ENCODE data around the gene DICER1. TPM values are rescaled to one million over a fixed set of nuclear protein-coding genes. Genes with fewer than 3 reads are reported as not detected.

DICER1 gene
- total RNA-seq, 1 donor from 2014 or later = 69.6 TPM

GRCh38 chr14:95052016-95052585 lies 105.2 kb downstream of the DICER1 start:
- Mint-ChIP-seq H3K36me3 (ENCODE audit: low read depth) (no peaks in the 10 kb centered on the region), H3K27me3 (peaks cover 4% of the 10 kb centered on the region), H3K27ac (no peak overlapping the region), H3K9me3 (no peaks in the 10 kb centered on the region), H3K4me3 (no peak overlapping the region), H3K4me1 (no peaks in the 10 kb centered on the region)
- CTCF ChIA-PET = no interaction called here
- no peak for DNase-seq
- intact Hi-C loops (cut with micrococcal nuclease) = no loop called here
- TF ChIP-seq, protein P1, sequence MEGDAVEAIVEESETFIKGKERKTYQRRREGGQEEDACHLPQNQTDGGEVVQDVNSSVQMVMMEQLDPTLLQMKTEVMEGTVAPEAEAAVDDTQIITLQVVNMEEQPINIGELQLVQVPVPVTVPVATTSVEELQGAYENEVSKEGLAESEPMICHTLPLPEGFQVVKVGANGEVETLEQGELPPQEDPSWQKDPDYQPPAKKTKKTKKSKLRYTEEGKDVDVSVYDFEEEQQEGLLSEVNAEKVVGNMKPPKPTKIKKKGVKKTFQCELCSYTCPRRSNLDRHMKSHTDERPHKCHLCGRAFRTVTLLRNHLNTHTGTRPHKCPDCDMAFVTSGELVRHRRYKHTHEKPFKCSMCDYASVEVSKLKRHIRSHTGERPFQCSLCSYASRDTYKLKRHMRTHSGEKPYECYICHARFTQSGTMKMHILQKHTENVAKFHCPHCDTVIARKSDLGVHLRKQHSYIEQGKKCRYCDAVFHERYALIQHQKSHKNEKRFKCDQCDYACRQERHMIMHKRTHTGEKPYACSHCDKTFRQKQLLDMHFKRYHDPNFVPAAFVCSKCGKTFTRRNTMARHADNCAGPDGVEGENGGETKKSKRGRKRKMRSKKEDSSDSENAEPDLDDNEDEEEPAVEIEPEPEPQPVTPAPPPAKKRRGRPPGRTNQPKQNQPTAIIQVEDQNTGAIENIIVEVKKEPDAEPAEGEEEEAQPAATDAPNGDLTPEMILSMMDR (IDR thresholded peaks at IDR 0.05) = no peak
- POLR2A ChIA-PET = no interaction called here
- ATAC-seq (ENCODE audit: low read depth) = no peak

DNA sequence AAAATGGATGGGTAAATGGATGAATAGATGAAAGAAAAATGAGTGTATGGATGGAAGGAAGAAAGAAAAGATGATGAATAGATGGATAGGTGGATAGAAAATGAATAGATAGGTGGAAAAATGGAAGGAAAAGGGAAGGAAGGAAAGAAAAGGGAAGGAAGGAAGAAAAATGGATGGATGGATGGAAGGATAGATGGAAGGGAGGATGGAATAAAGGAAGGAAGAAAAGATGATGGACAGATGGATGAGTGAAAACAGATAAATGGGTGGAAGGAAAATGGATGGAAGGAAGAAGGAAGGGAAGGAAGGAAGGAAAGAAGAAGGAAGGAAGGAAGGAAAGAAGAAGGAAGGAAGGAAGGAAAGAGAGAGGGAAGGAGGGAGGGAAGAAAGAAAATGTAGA lies 107.4 kb downstream of the DICER1 start:
- DNase-seq = no peak
- H3K4me3 Mint-ChIP-seq = no peak overlapping the region
- intact Hi-C loops (cut with micrococcal nuclease) = no loop called here
- no peak overlapping the region for H3K27ac Mint-ChIP-seq
- H3K9me3 Mint-ChIP-seq = no peaks in the 10 kb centered on the region
- no peaks in the 10 kb centered on the region for H3K36me3 Mint-ChIP-seq (ENCODE audit: low read depth)
- TF ChIP-seq, protein P1 (IDR thresholded peaks at IDR 0.05) = no peak
- peaks cover 7% of the 10 kb centered on the region for H3K27me3 Mint-ChIP-seq
- CTCF ChIA-PET = no interaction called here
- ATAC-seq (ENCODE audit: low read depth) = no peak
- H3K4me1 Mint-ChIP-seq = no peaks in the 10 kb centered on the region
- POLR2A ChIA-PET = no interaction called here

- no peak overlapping the region for H3K4me3 Mint-ChIP-seq
- intact Hi-C loops (cut with micrococcal nuclease) = no loop called here
- ChIA-PET POLR2A (no interaction called here), CTCF (no interaction called here)
- H3K9me3 Mint-ChIP-seq = no peaks in the 10 kb centered on the region
- ATAC-seq (ENCODE audit: low read depth) (no peak), DNase-seq (no peak)
- no peaks in the 10 kb centered on the region for H3K4me1 Mint-ChIP-seq
- no peak overlapping the region for H3K27ac Mint-ChIP-seq
- TF ChIP-seq, protein P1 (IDR thresholded peaks at IDR 0.05) = no peak
- H3K27me3 Mint-ChIP-seq = peaks cover 13% of the 10 kb centered on the region
- no peaks in the 10 kb centered on the region for H3K36me3 Mint-ChIP-seq (ENCODE audit: low read depth)
Observed at GRCh38 chr14:95048771-95049312, 108.5 kb downstream of the DICER1 start.

GRCh38 chr14:95047754-95048153 lies 109.6 kb downstream of the DICER1 start:
- intact Hi-C loops (cut with micrococcal nuclease) = no loop called here
- ChIA-PET POLR2A (no interaction called here), CTCF (no interaction called here)
- TF ChIP-seq, protein P1 (IDR thresholded peaks at IDR 0.05) = no peak
- Mint-ChIP-seq H3K36me3 (ENCODE audit: low read depth) (no peaks in the 10 kb centered on the region), H3K4me3 (no peak overlapping the region), H3K27me3 (peaks cover 16% of the 10 kb centered on the region), H3K4me1 (no peaks in the 10 kb centered on the region), H3K9me3 (no peaks in the 10 kb centered on the region), H3K27ac (no peak overlapping the region)
- DNase-seq (no peak), ATAC-seq (ENCODE audit: low read depth) (no peak)

DNA sequence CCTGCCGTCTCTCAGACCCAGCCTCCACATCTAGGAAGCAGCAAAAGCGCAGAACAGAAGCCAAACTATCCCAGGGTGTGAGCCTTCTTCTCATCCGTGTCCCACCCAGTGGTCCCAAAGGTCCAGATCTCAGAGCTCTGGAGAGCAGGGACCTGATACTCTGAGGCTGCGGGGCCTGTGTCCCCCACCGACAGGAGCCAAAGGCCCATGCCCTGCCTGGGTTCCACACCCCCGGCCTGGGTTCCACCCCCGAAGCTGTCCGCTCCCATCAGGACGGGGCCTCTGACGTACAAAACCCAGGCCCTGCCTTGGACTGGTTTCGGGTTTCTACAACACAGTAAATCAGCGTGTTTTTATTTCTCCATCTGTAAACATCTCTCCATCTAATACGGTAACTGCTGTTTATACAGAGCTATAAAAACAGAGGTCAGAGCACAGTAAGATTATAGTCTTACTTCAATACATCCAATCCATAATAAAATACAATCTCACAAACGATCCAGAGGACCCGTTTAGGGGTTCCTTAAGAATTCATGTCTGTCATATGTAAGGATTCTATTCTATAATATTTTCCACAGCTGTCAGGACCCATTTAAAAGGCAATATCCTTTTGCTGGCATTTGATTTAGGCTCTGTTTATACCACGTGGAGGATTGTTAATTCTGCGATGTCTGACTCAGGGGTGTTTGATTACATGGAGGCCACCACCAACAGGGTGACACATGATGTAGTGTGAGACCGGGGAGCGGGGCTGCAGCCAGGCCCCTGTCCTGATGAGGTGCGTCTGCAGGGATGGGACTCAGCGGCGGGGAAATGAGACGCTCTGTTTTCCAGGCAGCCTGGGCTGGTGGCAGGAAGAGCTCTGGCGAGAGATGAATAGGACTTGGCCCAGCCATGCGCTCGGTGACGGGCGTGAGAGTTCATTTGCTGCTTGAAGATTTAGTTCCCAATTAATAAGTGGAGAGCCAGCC lies 110.3 kb downstream of the DICER1 start:
- Mint-ChIP-seq H3K36me3 (ENCODE audit: low read depth) (no peaks in the 10 kb centered on the region), H3K9me3 (no peaks in the 10 kb centered on the region), H3K27me3 (peaks cover 17% of the 10 kb centered on the region), H3K27ac (no peak overlapping the region), H3K4me3 (no peak overlapping the region), H3K4me1 (no peaks in the 10 kb centered on the region)
- ATAC-seq (ENCODE audit: low read depth) (no peak), DNase-seq (no peak)
- ChIA-PET CTCF (no interaction called here), POLR2A (no interaction called here)
- intact Hi-C loops (cut with micrococcal nuclease) = no loop called here
- TF ChIP-seq, protein P1 (IDR thresholded peaks at IDR 0.05) = no peak

Measured in activated B cell treated with CpG ODN at 0.5 μM for 24 hours (primary cell).